ENCODE results near the gene PDSS2. TPM values are rescaled to one million over a fixed set of nuclear protein-coding genes. Genes with fewer than 3 reads are reported as not detected.

PDSS2 gene, protein sequence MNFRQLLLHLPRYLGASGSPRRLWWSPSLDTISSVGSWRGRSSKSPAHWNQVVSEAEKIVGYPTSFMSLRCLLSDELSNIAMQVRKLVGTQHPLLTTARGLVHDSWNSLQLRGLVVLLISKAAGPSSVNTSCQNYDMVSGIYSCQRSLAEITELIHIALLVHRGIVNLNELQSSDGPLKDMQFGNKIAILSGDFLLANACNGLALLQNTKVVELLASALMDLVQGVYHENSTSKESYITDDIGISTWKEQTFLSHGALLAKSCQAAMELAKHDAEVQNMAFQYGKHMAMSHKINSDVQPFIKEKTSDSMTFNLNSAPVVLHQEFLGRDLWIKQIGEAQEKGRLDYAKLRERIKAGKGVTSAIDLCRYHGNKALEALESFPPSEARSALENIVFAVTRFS
- 4.9 to 5.8 TPM (median 5.6 TPM) in 5 replicates for total RNA-seq (2022; extraction: Qiagen RNA extraction; ENCODE audit: low read depth)

DNA sequence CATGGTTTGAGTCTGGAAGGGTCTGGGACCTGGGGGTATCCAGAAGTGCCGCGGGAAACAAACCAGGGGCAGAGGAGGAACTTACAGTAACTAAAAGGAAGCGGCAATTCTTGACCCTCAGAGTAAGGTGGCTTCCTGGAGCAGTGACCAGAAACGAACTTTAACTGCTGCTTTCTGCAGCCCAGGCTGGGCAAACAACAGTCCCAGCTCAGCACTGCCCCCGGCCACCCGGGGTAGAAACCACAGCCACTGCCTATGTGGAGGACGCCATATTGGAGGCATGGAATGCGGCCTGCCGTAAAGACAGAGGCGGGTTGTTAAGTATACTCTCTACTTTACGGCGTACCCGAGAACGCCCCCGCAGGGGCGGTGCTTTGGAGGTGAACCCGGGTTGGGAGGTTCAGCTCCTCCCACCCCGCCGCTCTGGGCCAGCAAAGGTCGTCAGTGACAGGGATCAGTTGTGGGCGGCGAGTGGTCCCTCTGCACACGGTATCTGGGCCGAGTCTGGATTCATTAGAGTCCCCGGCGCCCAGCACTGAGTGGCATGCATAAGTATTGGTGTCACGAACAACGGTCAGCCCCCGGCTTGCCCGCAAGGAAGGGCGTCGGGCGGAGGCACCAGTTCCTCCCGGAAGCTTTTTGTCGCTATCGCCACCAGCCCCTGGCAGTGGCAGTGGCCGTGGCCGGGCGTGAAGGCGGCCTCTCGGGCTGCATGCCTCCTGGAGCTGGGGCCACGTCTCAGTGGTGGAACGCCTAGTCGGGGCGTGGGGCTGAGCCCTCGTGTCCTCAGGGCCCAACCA, at the start of gene PDSS2:
PDSS2 (minus strand) TSS at position 282 of the 800 bp plus-strand sequence; CDS start at position 3, 279 bp downstream.

DNA sequence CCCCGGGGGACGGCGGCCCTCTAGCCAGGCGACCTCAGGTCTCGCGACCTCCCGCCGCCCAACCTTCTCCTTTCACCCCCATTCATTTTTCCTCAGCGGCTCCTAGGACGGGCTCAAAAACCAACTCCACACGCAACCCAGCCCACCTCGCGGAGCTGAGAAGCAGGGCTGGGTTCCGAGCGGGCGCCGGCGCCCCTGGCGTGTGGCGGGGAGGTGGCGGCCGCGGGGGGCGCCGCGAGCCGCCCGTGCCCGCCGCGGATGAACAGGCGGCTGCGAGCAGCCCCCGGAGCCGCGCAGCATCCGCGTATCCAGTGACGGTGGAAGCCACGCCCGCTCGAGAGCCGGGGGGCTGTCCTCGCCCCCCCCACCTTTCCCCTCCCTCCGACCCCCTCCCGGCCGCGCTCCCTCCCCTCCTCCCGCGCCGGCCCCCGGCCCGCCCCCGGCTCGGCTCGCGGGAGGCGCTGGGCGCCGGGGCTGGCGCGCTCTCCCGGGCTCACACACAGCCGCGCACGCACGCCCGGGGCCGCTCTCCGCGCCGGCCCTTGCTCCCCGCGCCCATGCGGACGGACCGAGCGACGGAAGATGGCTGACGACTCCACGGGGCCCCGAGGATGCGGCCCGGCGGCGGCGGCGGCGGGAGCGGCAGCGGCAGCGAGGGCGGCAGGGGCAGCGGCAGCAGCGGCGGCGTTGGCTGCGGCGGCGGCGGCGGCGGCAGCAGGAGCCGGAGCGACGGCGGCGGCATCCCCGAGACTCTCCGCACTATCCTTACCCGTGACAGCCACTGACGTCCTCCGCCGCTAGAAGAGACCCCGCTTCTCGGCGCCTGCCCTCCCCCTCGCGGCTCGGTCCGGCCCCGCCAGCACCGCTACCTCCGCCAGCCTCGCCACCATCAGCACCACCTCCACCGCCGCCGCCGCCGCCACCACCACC, 30.5 kb upstream of the PDSS2 start, which contains the start of gene SOBP:
SOBP (plus strand) TSS at position 482 of the 930 bp plus-strand sequence. CDS start 500 bp downstream, outside the sequence.

DNA sequence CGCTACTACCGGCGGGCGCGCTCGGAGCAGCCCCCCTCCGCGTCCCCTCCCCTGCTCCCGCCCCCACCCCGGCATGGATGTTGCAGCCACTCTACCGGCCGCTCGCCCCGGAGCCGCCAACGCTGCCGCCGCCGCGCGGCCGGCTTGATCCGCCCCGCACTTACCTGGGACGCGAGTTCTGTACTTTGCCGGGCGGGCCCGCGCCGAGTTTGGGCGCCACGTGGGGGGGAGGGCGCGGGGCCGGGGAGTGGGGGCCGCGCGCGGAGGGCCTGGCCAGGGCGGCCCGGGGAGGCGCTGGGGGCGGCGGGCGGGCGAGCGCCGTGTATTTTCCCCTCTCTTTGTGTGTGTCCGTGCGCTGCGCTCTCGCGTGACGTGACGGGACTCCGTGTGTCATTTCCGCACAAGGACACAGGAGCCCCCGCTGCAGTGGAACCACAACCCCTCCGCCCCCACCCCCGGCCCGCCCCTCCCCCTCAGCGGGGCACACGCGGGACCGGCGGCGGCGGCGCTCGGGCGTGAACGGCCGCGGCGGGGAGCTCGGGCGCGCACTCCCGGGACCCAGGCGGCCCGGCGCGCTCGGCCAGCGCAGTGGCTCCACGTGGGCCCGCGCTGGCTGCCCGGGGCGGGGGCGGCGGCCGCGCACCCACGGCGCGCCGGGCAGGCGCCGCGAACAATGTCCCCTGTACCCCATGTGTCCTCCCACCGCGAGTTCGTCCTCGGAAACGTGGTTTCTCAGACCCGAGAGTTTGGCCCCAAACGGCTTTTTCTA, 344.3 kb downstream of the PDSS2 start, which contains the start of gene BEND3:
BEND3 (minus strand) TSS at position 590 of the 769 bp plus-strand sequence. CDS start 16,230 bp downstream, outside the sequence.

Other genes starting within 250 kb of the PDSS2 start
- gene SOBP, start 30.6 kb upstream of the PDSS2 start, total RNA-seq (2022; extraction: Qiagen RNA extraction; ENCODE audit: low read depth), result 0.86 to 1.1 TPM (median 1.1 TPM) in 5 replicates